Heart right ventricle (tissue), 16 donors: ENCODE data around the gene FLOT1. TPM values are rescaled to one million over a fixed set of nuclear protein-coding genes. Genes with fewer than 3 reads are reported as not detected.

ENCODE experiments used
- ATAC-seq, 8 donors: fragments of 200-7000 bp; cut with Tn5 transposase; one replicate each; pipeline ENCODE4 v1.9.1; 2020; ENCODE audit warnings: mild to moderate bottlenecking in 8 of 8, moderate library complexity in 8 of 8, moderate number of reproducible peaks in 1 of 8
- DNase-seq, 2 donors: peaks; one replicate each; pipeline ENCODE4 v3.0.0-alpha.2; 2020
- H3K27ac ChIP-seq, 10 donors: fragments of 200-600 bp; sonication (generic) in 2 of 10; one replicate each; pipeline versions ENCODE4 v1.5.0 to v1.8.0; 2020 to 2022; ENCODE audit warnings: mild to moderate bottlenecking in 3 of 10
- H3K27me3 ChIP-seq, 7 donors: fragments of 200-600 bp; one replicate each; pipeline ENCODE4 v1.8.0; 2021 to 2022; ENCODE audit warnings: mild to moderate bottlenecking in 2 of 7
- H3K36me3 ChIP-seq, 9 donors: fragments of 200-600 bp; sonication (generic) in 1 of 9; one replicate each; pipeline versions ENCODE4 v1.5.0 to v1.8.0; 2020 to 2022; ENCODE audit warnings: mild to moderate bottlenecking in 2 of 9
- H3K4me1 ChIP-seq, 9 donors: fragments of 200-600 bp; sonication (generic) in 1 of 9; one replicate each; pipeline versions ENCODE4 v1.5.0 to v1.8.0; 2020 to 2022; ENCODE audit warnings: mild to moderate bottlenecking in 4 of 9
- H3K4me3 ChIP-seq, 10 donors: fragments of 200-600 bp; sonication (generic) in 2 of 10; one replicate each; pipeline versions ENCODE4 v1.5.0 to v1.8.0; 2020 to 2022; ENCODE audit warnings: mild to moderate bottlenecking in 7 of 10, moderate library complexity in 2 of 10
- H3K9me3 ChIP-seq, 11 donors: fragments of 200-600 bp in 10 of 11; sonication (generic) in 2 of 11; one replicate each; pipeline versions ENCODE4 v1.5.0 to v1.8.0; 2013 to 2022; ENCODE audit warnings: mild to moderate bottlenecking in 2 of 11, control low read depth in 1 of 11, moderate library complexity in 1 of 11
- WGBS, 2 donors: extraction: QIAGEN DNeasy Blood & Tissue Kit; methylation state at CpG; one replicate each; pipeline ENCODE4 v1.1.7; 2013; ENCODE audit warnings: inconsistent platforms in 1 of 2; 5-methylcytosine and 5-hydroxymethylcytosine counted together
- intact Hi-C, 10 donors: fragments of 100-400 bp; cut with DNase I; formaldehyde crosslinking; loops; one replicate each; pipeline versions ENCODE4 v1.11.1 to v1.14.2; 2022
- polyA plus RNA-seq, 2 donors: library from polyadenylated mRNA; stranded (reverse); fragments of 200-250 nt; gene quantifications; one replicate each; pipeline ENCODE4 v1.2.3, GENCODE V29; 2013
- total RNA-seq, 10 donors: library from RNA; stranded (reverse); fragmentation: NEBNext Ultra II Directional in 3 of 10; extraction: Animal tissue kit (Norgen Biotek cat#: 25700) in 3 of 10; gene quantifications; one replicate each; pipeline versions ENCODE4 v1.2.1 to v1.2.4, GENCODE V29; 2021 to 2023
- TF ChIP-seq, protein P1 (sequence below), 9 donors: fragments of 200-600 bp; sonication (generic) in 2 of 9; IDR thresholded peaks; one replicate each; pipeline versions ENCODE4 v1.5.0 to v1.8.0; 2021 to 2022; ENCODE audit warnings: antibody characterized with exemption in 9 of 9, mild to moderate bottlenecking in 5 of 9, moderate library complexity in 1 of 9
- donor health status: Arrhythmogenic right ventricular cardiomyopathy.
- donor health status: ischemic (EF 13 %, LVEDD 7.1; RV severe dilation, severe dysfunction).
- donor health status: healthy with polysubstance abuse.
- donor health status: DM: no; HTN: yes; CAD: no.
- donor health status: DM: no; HTN: no; CAD: no.
- donor health status: ischemic (EF 25% LVEDD 6.9; RV normal size, moderate dysfunction).
- donor health status: ischemic (EF 25% LVEDD 5.7; RV mildly dilated, moderate dysfunction).
- donor health status: healthy.
- donor health status: DM: yes; HTN: yes; CAD: no.
- donor health status: Ischemic cardiomyopathy.
- donor health status: ischemic (EF 35%, LVEDD 5.7; RV mildly dilated, moderate dysfunction).
- donor health status: nonischemic (EF 11% LVEDD 7.7; RV severe dilation, severe dysfunction).
- donor health status: DM: yes; HTN: yes; CAD: no.
- donor health status: PGD.
- donor health status: ischemic (EF 29% LVEDD 5.4; RV normal size, mild dysfunction).
- donor health status: nonischemic (EF 23%, LVEDD 6.1; RV moderate dilation, normal function).

Gene FLOT1
- total and polyA plus RNA-seq, 12 donors: 158 to 317 (median 190) TPM

DNA sequence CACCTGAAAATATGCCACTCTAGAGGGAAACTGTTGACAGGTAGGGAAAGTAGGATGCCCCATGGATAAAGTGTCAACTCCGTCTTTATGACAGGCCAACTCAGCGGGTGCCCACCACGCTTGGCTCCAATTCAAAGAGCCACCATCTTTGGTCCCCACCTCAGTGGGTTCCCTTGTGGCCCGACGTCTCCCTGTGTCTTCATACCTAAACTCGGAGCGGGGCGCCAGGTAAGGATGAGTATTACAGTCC is 25.7 kb downstream of the FLOT1 start:
- intact Hi-C loops: loop anchor here in 3 of 10 donors (1.0 to 2.0 kb wide), 4 partner anchors 26 to 30 kb away; partner anchors contain the start of gene NRM (in 2 of the 3)
- no peak for DNase-seq
- WGBS, 2 donors: 2% methylated on average over 8 of the region's 8 CpGs
- H3K4me3 ChIP-seq: peak overlapping the region; percentile 57 to 92 (median 69)
- no peaks in the 10 kb centered on the region for H3K27me3 ChIP-seq
- TF ChIP-seq, protein P1, sequence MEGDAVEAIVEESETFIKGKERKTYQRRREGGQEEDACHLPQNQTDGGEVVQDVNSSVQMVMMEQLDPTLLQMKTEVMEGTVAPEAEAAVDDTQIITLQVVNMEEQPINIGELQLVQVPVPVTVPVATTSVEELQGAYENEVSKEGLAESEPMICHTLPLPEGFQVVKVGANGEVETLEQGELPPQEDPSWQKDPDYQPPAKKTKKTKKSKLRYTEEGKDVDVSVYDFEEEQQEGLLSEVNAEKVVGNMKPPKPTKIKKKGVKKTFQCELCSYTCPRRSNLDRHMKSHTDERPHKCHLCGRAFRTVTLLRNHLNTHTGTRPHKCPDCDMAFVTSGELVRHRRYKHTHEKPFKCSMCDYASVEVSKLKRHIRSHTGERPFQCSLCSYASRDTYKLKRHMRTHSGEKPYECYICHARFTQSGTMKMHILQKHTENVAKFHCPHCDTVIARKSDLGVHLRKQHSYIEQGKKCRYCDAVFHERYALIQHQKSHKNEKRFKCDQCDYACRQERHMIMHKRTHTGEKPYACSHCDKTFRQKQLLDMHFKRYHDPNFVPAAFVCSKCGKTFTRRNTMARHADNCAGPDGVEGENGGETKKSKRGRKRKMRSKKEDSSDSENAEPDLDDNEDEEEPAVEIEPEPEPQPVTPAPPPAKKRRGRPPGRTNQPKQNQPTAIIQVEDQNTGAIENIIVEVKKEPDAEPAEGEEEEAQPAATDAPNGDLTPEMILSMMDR (IDR thresholded peaks at IDR 0.05): no peak
- no peaks in the 10 kb centered on the region for H3K9me3 ChIP-seq
- peaks cover 0 to 39% (median 27%) of the 10 kb centered on the region in 9 donors for H3K36me3 ChIP-seq
- no peak for ATAC-seq
- H3K27ac ChIP-seq: peak overlapping the region; percentile 65 to 99 (median 94)
- peaks cover 4 to 34% (median 31%) of the 10 kb centered on the region in 9 donors for H3K4me1 ChIP-seq

DNA sequence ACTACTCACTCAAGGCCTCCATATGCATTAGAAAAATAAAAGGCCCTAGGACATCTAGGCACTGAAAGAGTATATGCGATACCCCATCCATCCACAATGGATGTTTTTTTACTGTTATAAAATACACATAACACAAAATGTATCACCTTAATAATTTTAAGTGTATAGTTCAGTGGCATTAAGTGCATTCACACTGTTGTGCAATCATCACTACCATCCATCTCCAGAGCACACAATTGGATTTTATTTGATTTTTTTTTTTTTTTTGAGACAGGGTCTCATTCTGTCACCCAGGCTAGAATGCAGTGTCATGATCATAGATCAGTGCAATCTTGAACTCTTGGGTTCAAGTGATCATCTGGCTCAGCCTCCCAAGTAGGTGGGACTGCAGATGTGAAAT is 28.2 kb downstream of the FLOT1 start:
- ATAC-seq: no peak
- intact Hi-C loops: loop anchor here in 1 of 10 donors (2.0 kb wide), 1 partner anchor 23 kb away; the partner anchor contains the start of gene NRM
- Histone ChIP-seq H3K27me3 (no peaks in the 10 kb centered on the region), H3K27ac (no peak overlapping the region), H3K4me1 (peaks cover 2 to 27% (median 24%) of the 10 kb centered on the region in 9 donors), H3K36me3 (peaks cover 0 to 63% (median 44%) of the 10 kb centered on the region in 9 donors), H3K4me3 (no peak overlapping the region), H3K9me3 (no peaks in the 10 kb centered on the region)
- TF ChIP-seq, protein P1 (IDR thresholded peaks at IDR 0.05): no peak
- DNase-seq: no peak
- WGBS, 2 donors: 96 to 100% methylated on average over 1 of the region's 1 CpG

DNA sequence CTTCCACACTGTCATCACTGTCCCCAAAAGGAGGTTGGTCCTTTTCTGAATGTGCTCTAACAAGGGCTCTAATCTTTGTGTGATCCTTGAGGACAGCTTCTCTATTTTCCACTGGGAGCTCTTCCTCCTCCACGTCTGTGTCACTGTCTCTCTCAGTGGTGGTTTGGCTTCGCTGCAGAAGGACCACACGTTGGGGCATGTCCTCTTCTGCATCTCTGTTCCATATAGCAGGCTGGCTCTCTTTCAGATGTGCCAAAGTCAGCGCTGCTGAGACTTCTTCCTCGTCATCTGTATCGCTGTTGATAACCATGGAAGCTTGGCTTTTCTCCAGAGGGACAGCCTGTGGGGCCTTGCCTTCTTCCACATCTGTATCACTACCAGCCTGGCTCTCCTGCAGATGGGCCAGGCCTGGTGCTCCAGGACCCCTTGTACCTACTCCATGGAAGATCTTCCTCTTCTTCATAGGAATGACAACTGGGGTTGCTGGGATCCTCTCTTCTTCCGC is 30.0 kb downstream of the FLOT1 start:
- TF ChIP-seq, protein P1 (IDR thresholded peaks at IDR 0.05): no peak
- Histone ChIP-seq H3K36me3 (peaks cover 0 to 80% (median 54%) of the 10 kb centered on the region in 9 donors), H3K4me3 (no peak overlapping the region), H3K9me3 (no peaks in the 10 kb centered on the region), H3K27ac (no peak overlapping the region), H3K4me1 (peaks cover 0 to 11% (median 9%) of the 10 kb centered on the region in 9 donors), H3K27me3 (no peaks in the 10 kb centered on the region)
- DNase-seq (no peak), ATAC-seq (no peak)
- intact Hi-C loops: no loop called here
- 60 to 75% methylated on average over 7 of the region's 7 CpGs for WGBS, 2 donors

DNA sequence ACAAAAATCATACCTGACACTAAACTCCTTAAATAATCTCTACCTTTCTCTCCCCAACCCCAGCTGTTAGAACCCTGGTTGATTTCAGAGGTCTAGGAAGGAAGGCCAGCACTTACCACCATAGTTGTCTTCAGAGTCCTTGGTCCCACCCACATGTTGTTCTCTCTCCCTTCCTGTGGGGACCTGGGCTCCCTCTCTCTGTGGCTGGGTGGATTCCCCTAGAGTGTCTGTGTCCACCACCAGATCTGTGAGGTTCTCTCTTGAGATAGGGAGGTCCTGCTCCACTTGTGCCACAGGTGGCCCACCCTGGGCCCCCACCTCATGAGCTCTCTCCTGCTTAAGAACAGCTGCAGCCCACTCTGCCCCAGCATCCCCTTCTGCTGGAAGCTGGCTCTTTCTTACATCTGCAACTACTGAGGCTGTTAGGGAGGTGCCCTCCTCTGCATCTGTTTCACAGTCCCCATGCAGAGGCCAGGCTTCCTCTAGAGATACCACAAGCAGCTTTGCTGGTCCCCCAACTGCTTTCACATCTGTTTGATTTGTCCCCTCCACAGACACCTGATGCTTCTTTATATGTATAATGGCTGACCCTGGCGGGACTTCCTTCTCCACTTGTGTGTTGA is 30.6 kb downstream of the FLOT1 start:
- no peak for DNase-seq
- H3K4me1 ChIP-seq: peaks cover 0 to 11% (median 8%) of the 10 kb centered on the region in 9 donors
- peaks cover 0 to 86% (median 56%) of the 10 kb centered on the region in 9 donors for H3K36me3 ChIP-seq
- WGBS, 2 donors: 92 to 96% methylated on average over 1 of the region's 1 CpG
- H3K27me3 ChIP-seq: no peaks in the 10 kb centered on the region
- ATAC-seq: no peak
- TF ChIP-seq, protein P1 (IDR thresholded peaks at IDR 0.05): no peak
- intact Hi-C loops: no loop called here
- H3K4me3 ChIP-seq: no peak overlapping the region
- H3K9me3 ChIP-seq: no peaks in the 10 kb centered on the region
- H3K27ac ChIP-seq: no peak overlapping the region
